ENCODE results near the gene TSPY10.
"Not testable (repeated sequence)": the region's sequence is repeated elsewhere in the genome, so short reads cannot be mapped to it uniquely, and the experiment has no call there.

The TSPY10 gene, protein sequence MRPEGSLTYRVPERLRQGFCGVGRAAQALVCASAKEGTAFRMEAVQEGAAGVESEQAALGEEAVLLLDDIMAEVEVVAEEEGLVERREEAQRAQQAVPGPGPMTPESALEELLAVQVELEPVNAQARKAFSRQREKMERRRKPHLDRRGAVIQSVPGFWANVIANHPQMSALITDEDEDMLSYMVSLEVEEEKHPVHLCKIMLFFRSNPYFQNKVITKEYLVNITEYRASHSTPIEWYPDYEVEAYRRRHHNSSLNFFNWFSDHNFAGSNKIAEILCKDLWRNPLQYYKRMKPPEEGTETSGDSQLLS

DNA sequence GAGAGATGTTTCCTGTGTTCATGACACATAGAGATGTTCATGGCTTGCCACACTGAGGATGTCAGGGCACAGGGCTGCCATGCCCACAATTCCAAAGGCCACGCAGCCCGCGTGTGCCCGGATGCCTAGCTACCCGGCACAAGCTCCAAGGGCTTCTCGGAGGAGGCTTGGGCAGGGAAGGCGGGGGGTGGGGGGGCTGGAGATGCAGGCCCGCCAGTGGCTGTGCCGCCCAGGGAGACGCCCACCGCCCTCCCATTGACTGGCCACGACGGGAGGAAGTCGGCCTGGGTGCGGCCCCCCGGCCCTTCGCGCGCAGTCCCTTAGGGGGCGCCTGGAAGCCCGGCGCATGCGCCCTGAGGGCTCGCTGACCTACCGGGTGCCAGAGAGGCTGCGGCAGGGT lies at the start of gene TSPY10:
TSS of gene TSPY10 (plus strand) at position 301 of the 400 bp plus-strand sequence. CDS start at position 347, 46 bp downstream.
- not testable (repeated sequence) for DNase-seq (ENCODE audit: low read depth in 3 of 3)

DNA sequence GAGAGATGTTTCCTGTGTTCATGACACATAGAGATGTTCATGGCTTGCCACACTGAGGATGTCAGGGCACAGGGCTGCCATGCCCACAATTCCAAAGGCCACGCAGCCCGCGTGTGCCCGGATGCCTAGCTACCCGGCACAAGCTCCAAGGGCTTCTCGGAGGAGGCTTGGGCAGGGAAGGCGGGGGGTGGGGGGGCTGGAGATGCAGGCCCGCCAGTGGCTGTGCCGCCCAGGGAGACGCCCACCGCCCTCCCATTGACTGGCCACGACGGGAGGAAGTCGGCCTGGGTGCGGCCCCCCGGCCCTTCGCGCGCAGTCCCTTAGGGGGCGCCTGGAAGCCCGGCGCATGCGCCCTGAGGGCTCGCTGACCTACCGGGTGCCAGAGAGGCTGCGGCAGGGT lies 40.7 kb upstream of the TSPY10 start, which contains the start of gene TSPY9:
TSS of gene TSPY9 (plus strand) at position 301 of the 400 bp plus-strand sequence. CDS start at position 347, 46 bp downstream.
- not testable (repeated sequence) for DNase-seq (ENCODE audit: low read depth in 3 of 3)

DNA sequence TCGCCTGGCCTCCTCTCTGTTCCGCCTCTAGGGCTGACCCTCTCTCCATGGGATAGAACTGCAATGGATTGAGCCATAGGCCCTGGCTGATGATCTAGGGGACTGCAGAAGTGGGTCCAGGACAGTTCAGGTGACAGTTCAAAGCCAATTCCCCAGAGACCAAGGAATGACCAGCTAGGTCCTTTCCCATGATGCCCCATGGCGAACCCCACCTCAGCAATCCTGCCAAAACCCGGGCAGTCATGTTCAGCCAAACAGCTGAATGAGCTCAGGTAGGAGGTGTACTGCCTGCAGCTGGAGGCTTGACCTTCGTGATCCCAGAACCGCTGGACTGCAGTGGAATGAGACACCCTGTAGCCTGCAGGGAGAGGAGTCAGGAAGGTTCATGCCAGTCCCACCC lies 23.3 kb upstream of the TSPY10 start:
- DNase-seq (ENCODE audit: low read depth in 3 of 3), result not testable (repeated sequence)

DNA sequence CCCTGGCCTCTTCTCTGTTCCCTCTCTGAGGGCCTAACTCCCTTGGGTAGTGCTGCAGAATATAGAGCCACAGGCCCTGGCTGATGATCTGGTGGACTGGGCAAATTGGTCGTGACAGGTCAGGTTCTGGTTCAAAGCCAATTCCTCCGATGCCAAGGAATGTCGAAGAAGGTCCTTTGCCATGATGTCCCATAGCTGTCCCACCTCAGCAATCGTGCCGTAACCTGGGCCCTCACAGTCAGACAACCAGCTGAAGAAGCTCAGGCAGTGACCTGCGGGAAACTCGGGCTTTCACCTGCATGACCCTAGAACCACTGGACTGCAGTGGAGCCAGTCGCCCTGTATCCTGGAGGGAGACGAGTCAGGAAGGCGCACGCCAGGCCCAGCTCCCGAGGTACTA lies 11.4 kb upstream of the TSPY10 start:
- not testable (repeated sequence) for DNase-seq (ENCODE audit: low read depth in 3 of 3)
